GM12878 (cell line): Measurements from ENCODE around the gene CYTH3. TPM values are rescaled to one million over a fixed set of nuclear protein-coding genes. Genes with fewer than 3 reads are reported as not detected.

Experiments
- ATAC-seq: fragments of 200-7000 bp; cut with Tn5 transposase; 3 replicates; pipeline ENCODE4 v1.9.1; 2020; ENCODE audit warnings: mild to moderate bottlenecking, moderate library complexity
- BruUV-seq: library from RNA; stranded (reverse); fragments of 400-500 nt; replicated peaks from 2 replicates; lab custom pipeline; 2021; lab: Mats Ljungman, UMichigan
- CTCF ChIA-PET: fragments of 300-600 bp; sonication (Branson Sonifier 250); formaldehyde crosslinking; extraction: SDS; loops from one replicate; lab custom pipeline; 2021; ENCODE audit warnings: inconsistent platforms; lab: Yijun Ruan, JAX
- POLR2A ChIA-PET: fragments of 350-600 bp; formaldehyde crosslinking; extraction: SDS; loops from one replicate; lab custom pipeline; 2021; ENCODE audit warnings: inconsistent platforms; lab: Charles Lee
- RAD21 ChIA-PET: fragments of 300-600 bp; sonication (Branson Sonifier 250); formaldehyde crosslinking; loops from one replicate; lab custom pipeline; 2023; ENCODE audit warnings: antibody characterized with exemption; ENCODE audit not compliant: unreplicated experiment; lab: Charles Lee
- SMC1A ChIA-PET: fragments of 300-600 bp; sonication (Branson Sonifier 250); formaldehyde crosslinking; loops from one replicate; lab custom pipeline; 2023; ENCODE audit not compliant: unreplicated experiment, uncharacterized antibody; lab: Charles Lee
- DNase-seq: peaks from one replicate; pipeline ENCODE4 v3.0.0-alpha.2; 2011; ENCODE audit warnings: low read depth, low spot score
- FAIRE-seq: peaks from 3 replicates; lab custom pipeline; 2011; peaks lifted over from hg19 to GRCh38; lab: Jason Lieb, UNC
- H2AFZ ChIP-seq: 2 replicates; pipeline ENCODE4 v1.6.0; 2011; ENCODE audit warnings: low read depth, low read length, control low read depth; ENCODE audit not compliant: control insufficient read depth
- H3K27ac ChIP-seq: 2 replicates; pipeline ENCODE4 v1.5.1; 2011; ENCODE audit warnings: control low read depth; ENCODE audit not compliant: control insufficient read depth, insufficient read depth
- H3K27me3 ChIP-seq, 2 experiments: replicated peaks in 1 of 2; 2 replicates each; pipeline versions ENCODE4 v1.6.0 to v1.6.1; 2011; ENCODE audit warnings: low read length in 1 of 2; ENCODE audit not compliant: control insufficient read depth in 2 of 2, insufficient read depth in 2 of 2
- H3K36me3 ChIP-seq, 2 experiments: 2 replicates each; pipeline ENCODE4 v1.5.1; 2011; ENCODE audit warnings: low read length in 1 of 2; ENCODE audit not compliant: control insufficient read depth in 2 of 2, insufficient read depth in 2 of 2
- H3K4me1 ChIP-seq: 2 replicates; pipeline ENCODE4 v1.6.1; 2011; ENCODE audit warnings: mild to moderate bottlenecking, low read length, moderate library complexity, mixed read lengths; ENCODE audit not compliant: control insufficient read depth, insufficient read depth
- H3K4me2 ChIP-seq: 2 replicates; pipeline ENCODE4 v1.6.0; 2011; ENCODE audit warnings: control low read depth; ENCODE audit not compliant: control insufficient read depth, insufficient read depth
- H3K4me3 ChIP-seq: fragments of 200-600 bp; sonication (generic); 2 replicates; pipeline ENCODE4 v1.5.1; 2016
- H3K79me2 ChIP-seq: 2 replicates; pipeline ENCODE4 v1.6.0; 2011; ENCODE audit warnings: low read length; ENCODE audit not compliant: control insufficient read depth, insufficient read depth
- H3K9ac ChIP-seq: 2 replicates; pipeline ENCODE4 v1.8.0; 2011; ENCODE audit warnings: low read length, control low read depth, mixed read lengths; ENCODE audit not compliant: control insufficient read depth, insufficient read depth
- H3K9me3 ChIP-seq: replicated peaks from 3 replicates; pipeline ENCODE4 v1.5.1; 2011; ENCODE audit warnings: mild to moderate bottlenecking, low read length; ENCODE audit not compliant: control insufficient read depth, insufficient read depth
- H4K20me1 ChIP-seq: 2 replicates; pipeline ENCODE4 v1.6.0; 2011; ENCODE audit not compliant: control insufficient read depth, insufficient read depth
- BCL3 ChIP-seq: IDR thresholded peaks from 2 replicates; pipeline ENCODE4 v1.6.1; 2011; ENCODE audit warnings: borderline replicate concordance, low read depth, mild to moderate bottlenecking, moderate library complexity, low read length; ENCODE audit not compliant: insufficient read depth, poor library complexity, severe bottlenecking
- BRCA1 ChIP-seq: IDR thresholded peaks from 2 replicates; pipeline ENCODE4 v1.6.1; 2011; ENCODE audit warnings: low read depth, low read length, improper control_type of control experiment
- CBX3 ChIP-seq: fragments of 200-600 bp; sonication (generic); IDR thresholded peaks from 2 replicates; pipeline ENCODE4 v1.6.1; 2016; ENCODE audit warnings: low read depth, borderline replicate concordance
- NBN ChIP-seq: fragments of 450-650 bp; IDR thresholded peaks from 2 replicates; pipeline ENCODE4 v1.6.1; 2016
- NFIC ChIP-seq: IDR thresholded peaks from 2 replicates; pipeline ENCODE4 v1.6.1; 2012; ENCODE audit warnings: low read depth, mild to moderate bottlenecking, inconsistent platforms, low read length, moderate library complexity
- NFXL1 ChIP-seq: fragments of 450-650 bp; IDR thresholded peaks from 2 replicates; pipeline ENCODE4 v1.6.1; 2017; ENCODE audit warnings: antibody characterized with exemption, mild to moderate bottlenecking, borderline replicate concordance
- RB1 ChIP-seq: fragments of 450-650 bp; formaldehyde crosslinking; IDR thresholded peaks from 2 replicates; pipeline ENCODE4 v1.6.1; 2017; ENCODE audit warnings: mild to moderate bottlenecking, borderline replicate concordance
- TCF3 ChIP-seq: IDR thresholded peaks from 2 replicates; pipeline ENCODE4 v1.6.1; 2012; ENCODE audit warnings: low read depth, mild to moderate bottlenecking, low read length, borderline replicate concordance; ENCODE audit not compliant: insufficient read depth
- WGBS: methylation state at CpG from one replicate; pipeline ENCODE4 v1.1.6; 2016; ENCODE audit warnings: low lambda C conversion rate; ENCODE audit not compliant: insufficient replicate concordance, insufficient coverage; ENCODE audit errors: missing lambda C conversion rate; 5-methylcytosine and 5-hydroxymethylcytosine counted together
- in situ Hi-C: fragments of 300-500 bp; cut with MboI; formaldehyde crosslinking; loops from 9 replicates; pipeline ENCODE4 v1.14.3; 2018; ENCODE audit warnings: mixed read lengths
- intact Hi-C: fragments of 100-400 bp; cut with micrococcal nuclease; formaldehyde crosslinking; loops from one replicate; pipeline ENCODE4 v1.14.2; 2022; ENCODE audit not compliant: unreplicated experiment
- polyA plus RNA-seq, 11 experiments: library from polyadenylated mRNA; depleted of rRNA in 4 of 11; unstranded in 6 of 11; stranded (reverse) in 5 of 11; fragments of >200 nt; fragmentation: Nextera tagmentation in 4 of 11; fragmentation: Illumina TruSeq in 1 of 11; extraction: Ambion mirVana in 4 of 11; extraction: Trizol in 1 of 11; gene quantifications; 1 replicate in 1 of 11; 2 replicates in 10 of 11; pipeline versions ENCODE4 v1.2.1 to v1.2.3, GENCODE V29; 2011 to 2016; ENCODE audit warnings: inconsistent platforms in 2 of 11, missing spikeins in 2 of 11, low read depth in 1 of 11
- total RNA-seq, 4 experiments: library from RNA; depleted of rRNA in 3 of 4; stranded (reverse); fragments of >200 nt in 3 of 4; fragmentation: Illumina TruSeq in 1 of 4; extraction: Trizol in 1 of 4; gene quantifications; 2 replicates each; pipeline versions ENCODE4 v1.2.1 to v1.2.3, GENCODE V29; 2013 to 2021
- TF ChIP-seq, protein P1 (sequence below): fragments of 450-650 bp; IDR thresholded peaks from 2 replicates; pipeline ENCODE4 v1.6.1; 2017; ENCODE audit warnings: mild to moderate bottlenecking, moderate library complexity

Gene CYTH3
- total and polyA plus RNA-seq, 10 of the 15 experiments (the other 5 are each of a cell fraction or from before 2014, with no cell fraction given), result 0.45 to 28.2 (median 15.7) TPM

DNA sequence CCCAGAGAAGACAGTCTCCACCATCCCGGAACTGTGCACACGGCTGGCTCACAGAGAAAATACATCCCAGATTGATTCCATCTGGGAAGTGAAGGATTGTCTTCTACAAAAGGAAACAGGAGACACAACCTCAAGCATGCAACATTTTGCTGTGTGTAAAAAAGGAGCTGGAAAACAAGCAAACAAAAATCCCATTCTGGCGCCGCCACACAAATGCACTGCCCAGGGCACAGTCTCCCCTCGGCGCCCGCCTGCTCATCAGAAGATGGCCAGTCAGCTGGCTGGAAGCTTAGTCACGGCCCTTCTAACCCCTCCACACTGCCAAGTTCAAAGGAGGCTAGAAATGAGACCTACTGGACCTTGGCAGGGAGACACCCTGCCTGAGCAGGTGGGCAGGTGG lies 14.1 kb upstream of the CYTH3 start (continued):
- TF ChIP-seq BRCA1 (no peak), CBX3 (no peak), RB1 (no peak), NBN (no peak), NFXL1 (no peak)
- TF ChIP-seq, protein P1, sequence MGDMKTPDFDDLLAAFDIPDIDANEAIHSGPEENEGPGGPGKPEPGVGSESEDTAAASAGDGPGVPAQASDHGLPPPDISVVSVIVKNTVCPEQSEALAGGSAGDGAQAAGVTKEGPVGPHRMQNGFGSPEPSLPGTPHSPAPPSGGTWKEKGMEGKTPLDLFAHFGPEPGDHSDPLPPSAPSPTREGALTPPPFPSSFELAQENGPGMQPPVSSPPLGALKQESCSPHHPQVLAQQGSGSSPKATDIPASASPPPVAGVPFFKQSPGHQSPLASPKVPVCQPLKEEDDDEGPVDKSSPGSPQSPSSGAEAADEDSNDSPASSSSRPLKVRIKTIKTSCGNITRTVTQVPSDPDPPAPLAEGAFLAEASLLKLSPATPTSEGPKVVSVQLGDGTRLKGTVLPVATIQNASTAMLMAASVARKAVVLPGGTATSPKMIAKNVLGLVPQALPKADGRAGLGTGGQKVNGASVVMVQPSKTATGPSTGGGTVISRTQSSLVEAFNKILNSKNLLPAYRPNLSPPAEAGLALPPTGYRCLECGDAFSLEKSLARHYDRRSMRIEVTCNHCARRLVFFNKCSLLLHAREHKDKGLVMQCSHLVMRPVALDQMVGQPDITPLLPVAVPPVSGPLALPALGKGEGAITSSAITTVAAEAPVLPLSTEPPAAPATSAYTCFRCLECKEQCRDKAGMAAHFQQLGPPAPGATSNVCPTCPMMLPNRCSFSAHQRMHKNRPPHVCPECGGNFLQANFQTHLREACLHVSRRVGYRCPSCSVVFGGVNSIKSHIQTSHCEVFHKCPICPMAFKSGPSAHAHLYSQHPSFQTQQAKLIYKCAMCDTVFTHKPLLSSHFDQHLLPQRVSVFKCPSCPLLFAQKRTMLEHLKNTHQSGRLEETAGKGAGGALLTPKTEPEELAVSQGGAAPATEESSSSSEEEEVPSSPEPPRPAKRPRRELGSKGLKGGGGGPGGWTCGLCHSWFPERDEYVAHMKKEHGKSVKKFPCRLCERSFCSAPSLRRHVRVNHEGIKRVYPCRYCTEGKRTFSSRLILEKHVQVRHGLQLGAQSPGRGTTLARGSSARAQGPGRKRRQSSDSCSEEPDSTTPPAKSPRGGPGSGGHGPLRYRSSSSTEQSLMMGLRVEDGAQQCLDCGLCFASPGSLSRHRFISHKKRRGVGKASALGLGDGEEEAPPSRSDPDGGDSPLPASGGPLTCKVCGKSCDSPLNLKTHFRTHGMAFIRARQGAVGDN, result no peak

DNA sequence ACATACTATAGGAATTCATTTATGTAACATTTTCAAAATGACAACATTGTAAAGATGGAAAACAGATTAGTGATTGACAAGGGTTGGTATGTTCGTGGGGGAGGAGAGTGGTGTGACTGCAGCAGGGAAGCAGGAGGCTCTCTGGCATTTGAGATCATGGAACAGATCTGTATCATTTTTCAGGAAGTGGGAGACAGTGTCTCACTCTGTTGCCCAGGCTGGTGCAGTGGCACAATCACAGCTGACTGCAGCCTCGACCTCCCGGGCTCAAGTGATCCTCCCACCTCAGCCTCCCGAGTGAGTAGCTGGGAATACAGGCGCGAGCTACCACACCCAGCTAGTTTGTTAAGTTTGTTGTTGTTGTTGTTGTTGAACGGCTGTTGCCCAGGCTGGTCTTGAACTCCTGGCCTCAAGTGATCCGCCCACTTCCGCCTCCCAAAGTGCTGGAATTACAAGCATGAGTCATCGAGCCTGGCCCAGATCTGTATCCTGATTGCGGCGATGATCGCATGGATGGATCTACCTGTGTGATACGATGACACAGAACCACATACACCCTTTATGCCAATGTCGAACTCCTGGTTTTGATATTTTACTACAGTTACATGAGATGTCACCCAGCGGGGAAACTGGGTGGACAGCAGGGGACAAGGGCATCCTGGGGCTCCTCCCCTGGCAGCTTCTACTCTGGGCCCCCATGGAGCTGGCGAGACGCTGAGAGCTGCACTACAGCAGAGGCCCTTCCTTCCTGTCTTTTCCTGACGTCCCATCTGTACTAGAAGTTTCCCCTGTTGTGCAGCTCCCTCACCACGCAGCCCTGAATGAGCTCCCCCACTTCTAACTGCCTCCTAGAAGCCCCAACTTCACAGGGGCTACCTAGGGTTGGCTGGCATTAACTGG lies 12.3 kb upstream of the CYTH3 start:
- BruUV-seq, result no TSS peak
- Histone ChIP-seq H3K9ac (no peak overlapping the region), H3K27ac (no peak overlapping the region), H3K4me1 (no peaks in the 10 kb centered on the region), H4K20me1 (no peaks in the 10 kb centered on the region), H2AFZ (no peak overlapping the region), H3K36me3 (no peaks in the 10 kb centered on the region), H3K27me3 (no peaks in the 10 kb centered on the region), H3K9me3 (no peaks in the 10 kb centered on the region; the same call in 2 of the 3 replicates), H3K79me2 (no peaks in the 10 kb centered on the region), H3K4me2 (no peak overlapping the region), H3K4me3 (no peak overlapping the region)
- ChIA-PET CTCF (no interaction called here), SMC1A (no interaction called here), RAD21 (no interaction called here), POLR2A (interaction anchor here (0.7 to 1.3 kb wide), 2 partner anchors 14 to 1528 kb away, joined by 3 read pairs; no protein-coding TSS in a partner anchor)
- no peak for FAIRE-seq
- ATAC-seq, result no peak
- in situ Hi-C loops (no loop called here), intact Hi-C loops (no loop called here)
- TF ChIP-seq TCF3, result 0 out of 2 replicates have a peak, but pooled peaks have one; percentile 7
- no peak for TF ChIP-seq NFIC
- TF ChIP-seq BCL3, result peak; percentile 76
- 63% methylated on average over 20 of the region's 20 CpGs for WGBS
- DNase-seq, result no peak
